HG03175 (cell line): ENCODE results near the gene MAD1L1.
"Not testable (repeated sequence)": the region's sequence is repeated elsewhere in the genome, so short reads cannot be mapped to it uniquely, and the experiment has no call there.

Experiments
- ATAC-seq: cut with Tn5 transposase; IDR thresholded peaks from one replicate; pipeline ENCODE4 v1.9.1; 2021; ENCODE audit warnings: mild to moderate bottlenecking, moderate library complexity; ENCODE audit not compliant: unreplicated experiment

Gene MAD1L1

DNA sequence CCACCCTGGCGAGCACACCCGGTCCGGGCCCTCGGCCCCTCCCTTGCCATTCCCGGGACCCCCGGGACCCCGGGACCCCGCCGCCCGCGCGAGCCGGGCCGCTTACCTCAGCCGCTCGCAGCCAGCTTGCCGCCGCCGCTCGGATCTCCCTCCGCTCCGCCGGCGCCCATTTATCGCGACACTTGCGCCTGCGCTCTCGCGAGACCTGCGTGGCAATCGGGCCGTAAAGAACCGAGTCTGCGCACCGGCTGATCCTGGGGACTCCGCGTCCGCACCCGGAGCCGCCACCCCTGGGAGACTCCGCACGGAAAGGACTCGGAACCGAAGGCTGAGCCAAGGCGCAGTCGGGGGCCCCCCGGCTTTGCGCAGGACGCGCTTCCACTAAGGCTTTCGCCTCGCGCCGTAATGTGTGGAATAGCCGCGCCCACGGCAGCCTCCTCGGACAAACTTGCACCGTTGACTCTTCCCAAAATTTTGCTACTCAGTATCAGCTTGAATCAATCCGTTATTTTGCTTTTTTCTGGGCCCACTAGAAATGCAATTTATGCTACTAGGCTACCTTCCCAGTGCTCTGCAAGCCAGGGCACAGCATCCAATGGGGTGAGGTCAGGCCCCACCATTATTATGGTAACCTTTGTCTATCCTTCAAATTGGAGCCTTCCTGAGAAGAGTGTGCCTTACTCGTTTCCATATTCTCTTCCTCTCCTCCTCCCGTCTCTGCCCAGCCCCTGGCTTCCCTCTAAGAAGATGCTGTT, at the start of gene MAD1L1:
TSS of gene MAD1L1 (minus strand) at position 180 of the 755 bp plus-strand sequence. CDS start 2,812 bp downstream, outside the sequence.
- ATAC-seq: peak; percentile 75

DNA sequence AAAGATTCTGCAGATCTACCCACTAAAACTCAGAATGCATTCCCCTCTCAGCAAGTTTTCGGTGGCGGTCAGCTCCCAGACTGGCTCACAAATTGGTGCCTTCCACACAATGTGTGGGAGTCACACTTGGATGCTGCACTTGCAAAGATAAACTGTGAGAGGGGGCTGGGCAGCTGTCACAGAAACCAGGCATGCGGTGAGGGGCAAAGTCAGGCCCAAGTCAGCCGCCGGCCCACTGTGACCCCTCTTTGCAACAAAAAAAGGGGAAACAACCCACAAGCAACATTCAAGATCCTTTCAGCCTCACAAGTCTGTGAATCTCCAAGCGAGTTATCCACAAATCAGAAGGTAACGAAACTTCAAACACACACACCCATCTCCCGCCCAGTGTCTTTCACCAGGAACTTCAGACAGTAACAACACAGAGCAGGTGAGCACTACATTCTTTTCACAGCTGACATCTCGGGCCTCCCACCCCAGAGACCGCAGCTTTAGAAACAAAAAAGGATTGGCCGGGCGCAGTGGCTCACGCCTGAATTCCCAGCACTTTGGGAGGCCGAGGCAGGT, 49.5 kb upstream of the MAD1L1 start:
- ATAC-seq: no peak

DNA sequence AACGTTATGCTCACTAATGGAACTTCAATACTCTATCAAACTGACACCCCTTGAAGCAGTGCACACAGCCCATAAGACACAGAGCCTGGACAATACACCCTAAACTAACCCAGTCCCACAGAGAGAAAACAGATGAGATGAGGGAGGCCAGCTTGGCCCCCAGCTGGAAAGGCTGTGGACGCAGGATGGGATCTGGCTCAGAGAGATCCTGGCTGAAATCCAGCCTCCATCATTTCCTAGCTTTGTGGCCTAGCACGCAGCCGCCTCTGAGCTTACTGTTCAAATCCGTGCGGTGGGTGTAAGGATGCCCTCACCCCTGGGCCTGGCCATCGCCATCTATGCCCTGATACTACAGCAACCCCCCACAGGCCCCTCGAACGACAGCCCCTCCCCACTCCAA, 48.8 kb upstream of the MAD1L1 start:
- ATAC-seq: no peak

DNA sequence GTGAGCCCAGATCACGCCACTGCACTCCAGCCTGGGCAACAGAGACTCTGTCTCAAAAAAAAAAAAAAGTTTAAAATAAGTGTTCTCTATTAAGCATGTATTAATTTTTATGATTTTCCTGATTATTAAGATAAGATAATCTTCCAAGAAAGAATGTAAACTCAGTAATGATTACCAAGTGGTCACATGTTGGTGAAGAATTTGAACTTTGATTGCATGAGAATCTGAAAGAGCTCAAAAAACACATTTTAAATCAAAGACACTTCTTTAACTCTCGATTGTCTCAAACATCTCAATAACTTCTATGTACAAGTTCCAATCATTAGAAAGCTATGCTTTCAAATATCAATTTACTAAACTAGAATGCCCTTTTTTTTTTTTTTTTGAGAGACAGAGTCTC, 47.7 kb upstream of the MAD1L1 start:
- ATAC-seq: no peak

DNA sequence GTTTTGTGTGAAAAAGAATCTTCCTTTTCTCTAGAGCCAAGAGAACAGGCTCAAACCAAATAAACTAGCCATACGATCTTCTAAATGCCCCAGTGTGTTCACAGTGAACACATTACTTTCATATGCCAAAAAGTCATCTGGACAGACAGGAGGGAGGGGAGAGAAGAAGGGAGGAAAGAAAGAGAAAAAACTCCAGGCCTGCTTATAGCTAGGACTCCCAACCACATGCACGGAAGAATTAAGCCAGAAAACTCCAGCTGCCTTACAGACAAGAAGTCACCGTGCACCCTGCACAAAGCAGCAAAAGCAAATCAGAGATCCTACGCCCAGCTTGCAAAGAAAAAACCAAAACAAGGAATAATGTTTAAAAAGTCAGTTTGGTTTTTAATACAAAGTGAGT, 47.2 kb upstream of the MAD1L1 start:
- no peak for ATAC-seq

DNA sequence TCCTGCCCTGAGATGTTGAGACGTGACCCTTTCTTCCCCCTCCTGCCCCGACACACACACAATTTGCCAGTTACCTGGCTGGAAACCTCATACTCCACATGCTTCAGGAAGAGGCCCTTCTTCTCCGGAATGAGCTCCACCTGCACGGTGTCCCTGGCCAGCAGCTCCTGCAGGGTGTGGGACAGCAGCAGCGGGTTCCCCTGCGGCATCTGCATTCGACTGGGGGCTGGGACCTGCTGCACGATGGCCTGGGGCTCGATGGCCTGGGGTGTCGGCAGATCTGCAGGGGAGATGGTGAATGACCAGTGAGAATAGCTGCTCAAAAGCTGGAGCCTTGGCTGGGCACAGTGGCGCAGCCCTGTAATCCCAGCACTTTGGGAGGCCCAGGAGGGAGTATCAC, 45.3 kb upstream of the MAD1L1 start:
- ATAC-seq: no peak

DNA sequence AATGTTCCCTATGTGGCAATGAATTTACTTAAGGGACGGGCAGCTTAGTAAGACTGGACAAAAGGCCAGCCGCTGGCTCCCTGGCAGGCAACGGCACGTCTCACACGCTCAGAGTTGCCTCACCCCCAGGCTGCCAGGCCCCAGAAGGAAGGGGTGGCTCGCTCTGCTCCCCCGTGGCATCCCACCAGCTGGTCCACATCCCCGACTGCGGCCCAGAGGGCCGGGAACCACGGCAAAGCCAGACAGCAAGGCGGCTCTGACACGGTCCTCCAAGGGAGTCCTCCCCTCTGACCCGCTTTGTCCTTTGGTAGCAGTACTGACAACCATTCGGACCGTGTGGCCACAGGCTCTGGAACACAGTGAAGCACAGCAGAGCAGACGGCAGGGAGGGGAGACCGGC, 43.4 kb upstream of the MAD1L1 start:
- no peak for ATAC-seq

DNA sequence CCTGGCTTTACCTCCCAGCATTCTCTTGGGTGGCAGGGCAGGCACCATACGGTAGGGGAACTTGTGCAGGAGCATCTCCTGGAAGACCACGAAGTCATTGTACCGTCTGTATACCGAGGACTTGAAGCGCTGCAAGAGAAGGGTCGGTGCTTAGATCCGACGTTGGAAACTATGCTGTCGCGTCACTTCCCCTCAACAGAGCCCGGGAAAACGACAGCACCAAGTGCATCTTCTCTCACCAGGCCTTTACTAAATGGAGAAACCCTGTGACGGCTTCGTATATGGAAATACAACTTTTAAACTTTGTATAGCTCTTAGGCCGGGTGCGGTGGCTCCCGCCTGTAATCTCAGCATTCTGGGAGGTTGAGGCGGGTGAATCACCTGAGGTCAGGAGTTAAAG, 42.4 kb upstream of the MAD1L1 start:
- no peak for ATAC-seq

DNA sequence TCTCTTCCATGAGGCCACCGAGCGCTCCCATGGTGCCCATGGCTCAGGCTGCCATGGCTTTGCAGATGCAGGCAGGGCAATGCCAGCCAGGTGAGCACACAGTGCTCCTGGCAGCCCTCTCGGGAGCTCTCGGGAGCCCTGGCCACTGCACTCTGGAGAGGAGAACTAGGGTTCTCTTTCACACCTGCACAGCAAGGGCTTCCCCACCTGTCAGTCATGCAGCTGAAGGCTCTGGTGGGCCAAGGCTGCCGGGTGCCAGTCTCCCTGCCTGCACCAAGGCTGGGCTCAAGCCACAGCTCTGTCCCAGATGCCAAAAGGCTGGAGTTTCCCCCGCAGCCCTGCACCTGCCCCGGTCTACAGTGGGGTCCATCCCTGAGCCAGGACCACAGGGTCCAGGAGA, 41.9 kb upstream of the MAD1L1 start:
- ATAC-seq: no peak

DNA sequence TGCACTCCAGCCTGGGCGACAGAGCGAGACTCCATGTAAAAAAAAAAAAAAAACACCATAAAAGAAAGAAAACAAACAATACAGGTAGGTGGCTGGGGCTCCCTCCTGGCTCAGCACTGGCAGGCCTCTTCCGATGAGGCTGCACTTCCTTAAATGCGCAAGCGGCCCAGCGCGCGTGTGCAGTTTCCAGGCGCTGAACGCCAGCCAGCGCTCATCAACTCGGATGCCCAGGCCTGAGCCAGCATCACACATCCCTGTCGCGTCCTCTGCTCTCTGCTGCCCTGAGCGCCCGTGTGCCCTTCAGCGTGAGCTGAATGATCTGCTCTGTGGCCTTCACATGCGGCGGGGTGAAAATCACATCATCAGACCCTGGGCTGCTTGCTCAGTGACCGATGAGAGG, 41.1 kb upstream of the MAD1L1 start:
- ATAC-seq: no peak

DNA sequence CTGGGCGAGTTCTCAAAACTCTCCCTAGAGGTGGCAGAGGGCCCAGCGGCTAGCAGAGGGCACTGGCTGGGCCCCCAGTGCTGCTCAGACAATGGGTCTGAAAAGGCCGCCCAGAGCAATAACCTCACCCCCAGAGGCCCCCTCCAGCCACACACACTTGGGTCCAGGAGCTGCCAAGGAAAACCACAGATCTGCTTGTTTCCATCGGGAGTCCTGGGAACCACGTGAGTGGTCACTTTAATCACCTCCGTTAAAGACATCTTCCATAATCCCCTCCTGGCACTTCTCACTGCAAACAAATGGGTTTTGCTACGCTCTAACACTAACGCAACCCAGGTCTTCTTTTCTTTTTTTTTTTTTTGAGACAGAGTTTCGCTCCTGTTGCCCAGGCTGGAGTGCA, 39.3 kb upstream of the MAD1L1 start:
- ATAC-seq: no peak

DNA sequence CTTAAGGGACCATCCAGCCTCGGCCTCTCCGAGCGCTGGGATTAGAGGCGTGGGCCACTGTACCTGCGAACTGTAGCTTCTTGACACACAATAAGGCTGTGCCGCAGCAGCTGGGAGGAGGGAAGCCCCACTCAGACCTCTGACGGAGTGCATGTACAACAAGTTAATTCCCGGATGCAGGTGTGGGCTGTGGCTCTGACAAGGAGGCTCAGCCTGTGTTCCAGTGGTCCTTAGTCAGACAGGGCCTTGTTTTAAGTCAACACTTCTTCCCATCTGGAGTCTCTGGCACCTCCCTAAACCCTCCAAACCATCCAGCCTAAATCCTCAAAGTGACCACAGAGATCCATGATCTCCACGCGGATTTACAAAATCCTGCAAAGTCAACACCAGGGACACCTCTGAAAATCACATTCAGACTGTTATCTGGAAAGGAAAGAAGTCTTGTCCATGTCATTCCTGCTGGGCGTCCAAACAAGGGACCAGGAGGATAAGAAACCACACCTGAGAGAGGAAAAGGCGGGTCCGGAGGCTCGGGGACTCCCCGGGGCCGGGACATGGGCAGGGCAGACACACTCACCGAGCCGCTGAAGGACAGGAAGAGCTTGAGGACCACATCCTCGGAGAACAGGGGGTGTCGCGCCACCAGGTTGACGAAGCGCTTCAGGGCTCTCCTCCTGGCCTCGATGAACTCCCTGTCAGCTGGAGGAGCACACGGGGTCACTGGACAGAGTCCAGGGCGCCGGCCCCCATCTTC, 38.7 kb upstream of the MAD1L1 start:
- no peak for ATAC-seq

DNA sequence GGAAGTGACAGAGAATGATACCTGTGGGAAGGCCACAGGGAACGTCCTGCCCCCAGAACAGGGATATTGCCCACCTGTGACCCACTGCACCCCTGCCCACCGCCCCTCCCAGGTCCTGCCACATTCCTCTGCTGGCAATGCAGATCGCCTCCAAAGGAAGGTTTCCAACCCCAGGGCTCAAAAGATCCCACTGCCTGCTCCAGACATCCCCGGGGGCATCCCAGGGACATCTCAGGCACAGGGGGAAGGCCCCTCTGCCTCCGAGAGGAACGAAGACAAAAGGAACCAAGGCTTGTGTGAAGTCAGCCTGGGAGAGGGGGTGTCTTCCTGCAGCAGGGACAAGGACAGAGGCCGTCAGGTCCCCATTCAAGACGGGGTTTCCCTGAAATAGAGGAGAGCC, 37.8 kb upstream of the MAD1L1 start:
- ATAC-seq: no peak

DNA sequence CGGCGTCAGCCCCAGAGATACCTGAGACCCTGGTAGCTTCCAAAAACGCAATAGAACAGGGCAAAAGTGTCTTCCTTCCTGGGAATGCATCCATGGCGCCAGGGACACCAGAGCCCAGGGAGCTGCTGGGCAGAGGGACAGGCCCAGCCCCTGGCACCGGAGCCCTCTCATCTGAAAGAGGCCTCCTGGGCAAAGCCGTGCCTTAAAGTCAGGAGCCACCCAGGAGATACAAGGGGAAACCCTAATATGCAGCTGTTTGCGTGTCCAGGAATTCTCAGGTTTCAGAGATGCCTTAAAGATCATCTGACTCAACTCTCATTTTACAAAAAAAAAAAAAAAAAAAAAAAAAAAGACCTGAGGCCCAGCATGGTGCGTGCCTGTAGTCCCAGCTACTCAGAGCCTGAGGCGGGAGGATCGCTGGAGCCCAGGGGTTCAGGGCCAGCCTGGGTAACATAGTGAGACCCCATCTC, 37.3 kb upstream of the MAD1L1 start:
- no peak for ATAC-seq

DNA sequence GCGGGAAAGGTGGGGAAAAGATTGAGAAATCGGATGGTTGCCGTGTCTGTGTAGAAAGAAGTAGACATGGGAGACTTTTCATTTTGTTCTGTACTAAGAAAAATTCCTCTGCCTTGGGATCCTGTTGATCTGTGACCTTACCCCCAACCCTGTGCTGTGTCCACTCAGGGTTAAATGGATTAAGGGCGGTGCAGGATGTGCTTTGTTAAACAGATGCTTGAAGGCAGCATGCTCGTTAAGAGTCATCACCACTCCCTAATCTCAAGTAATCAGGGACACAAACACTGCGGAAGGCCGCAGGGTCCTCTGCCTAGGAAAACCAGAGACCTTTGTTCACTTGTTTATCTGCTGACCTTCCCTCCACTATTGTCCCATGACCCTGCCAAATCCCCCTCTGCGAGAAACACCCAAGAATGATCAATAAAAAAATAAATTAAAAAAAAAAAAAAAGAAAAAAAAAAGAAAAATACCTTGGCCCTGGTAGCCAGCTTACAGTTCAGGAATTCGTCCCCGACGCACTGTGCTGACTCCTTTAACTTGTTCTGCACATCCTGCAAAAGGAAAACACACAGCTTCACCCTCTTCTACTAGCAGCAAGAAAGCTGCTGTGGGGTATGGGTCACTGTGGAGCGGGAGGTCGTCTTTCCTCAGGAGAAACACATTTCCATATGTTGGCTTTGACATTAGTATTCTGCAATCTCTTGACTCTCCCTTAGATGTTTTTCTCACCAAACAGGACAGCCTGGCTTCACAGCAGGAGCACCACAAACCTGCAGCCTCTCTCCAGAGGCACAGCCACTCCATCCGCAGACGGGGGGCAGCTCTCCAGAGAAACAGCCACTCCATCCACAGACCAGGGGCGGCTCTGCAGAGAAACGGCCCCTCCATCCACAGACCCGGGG, 36.6 kb upstream of the MAD1L1 start:
- not testable (repeated sequence) for ATAC-seq

DNA sequence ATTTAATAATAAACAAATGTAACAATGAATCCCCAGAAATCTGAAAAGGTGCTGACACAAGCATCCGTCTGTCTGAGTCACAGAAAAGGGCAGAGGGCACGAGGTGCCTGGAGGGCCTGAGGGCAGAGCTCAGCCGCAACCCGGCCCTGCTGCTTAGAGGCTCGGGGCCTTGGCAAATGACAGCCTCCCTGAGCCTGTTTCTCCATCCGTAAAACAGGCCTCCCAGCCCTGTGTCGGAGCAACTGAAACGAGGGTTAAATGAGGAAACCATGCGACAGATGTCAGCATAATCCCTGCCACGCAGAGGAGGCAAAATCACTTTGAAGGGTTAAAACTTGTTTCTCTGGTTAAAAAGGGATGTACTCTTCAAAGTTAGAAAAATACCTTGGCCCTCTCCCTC, 34.2 kb upstream of the MAD1L1 start:
- no peak for ATAC-seq

DNA sequence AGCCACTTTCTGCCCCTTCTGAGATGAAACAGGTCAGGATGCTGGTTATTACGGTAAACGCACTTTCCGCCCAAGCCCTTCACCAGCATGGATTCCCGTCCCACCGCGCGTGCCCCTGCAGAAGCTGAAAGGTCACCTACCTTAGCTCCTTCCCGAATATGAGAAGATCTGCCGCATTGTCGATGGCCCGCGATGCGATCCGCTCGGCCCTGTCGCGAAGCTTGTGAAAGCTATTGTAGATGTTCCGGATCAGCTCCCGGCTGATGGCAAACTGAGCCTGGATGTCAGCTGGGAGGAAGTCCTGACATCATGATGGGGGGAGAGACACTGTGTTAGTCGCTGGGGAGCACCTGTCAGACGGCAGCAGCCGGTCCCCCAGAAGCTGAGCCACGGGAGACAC, 31.4 kb upstream of the MAD1L1 start:
- no peak for ATAC-seq

DNA sequence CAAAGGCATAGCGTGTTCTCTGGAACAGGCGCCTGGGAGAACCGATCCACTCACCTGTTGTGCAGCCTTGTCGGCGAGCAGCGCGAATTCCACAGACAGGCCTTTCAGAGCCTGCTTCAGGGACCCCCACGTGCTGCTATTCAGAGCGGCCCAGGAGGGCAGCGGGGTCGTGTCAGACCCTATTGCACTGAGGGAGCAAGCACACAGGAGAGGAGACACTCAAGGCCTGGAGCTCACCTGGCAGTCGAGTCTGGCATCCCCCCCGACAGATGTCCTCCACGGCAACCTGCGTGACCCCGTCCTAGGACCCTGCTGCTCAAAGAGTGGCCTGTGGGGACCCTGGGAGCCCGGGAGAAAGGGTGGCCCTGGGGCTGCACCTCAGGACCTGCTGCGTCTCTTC, 30.4 kb upstream of the MAD1L1 start:
- no peak for ATAC-seq

DNA sequence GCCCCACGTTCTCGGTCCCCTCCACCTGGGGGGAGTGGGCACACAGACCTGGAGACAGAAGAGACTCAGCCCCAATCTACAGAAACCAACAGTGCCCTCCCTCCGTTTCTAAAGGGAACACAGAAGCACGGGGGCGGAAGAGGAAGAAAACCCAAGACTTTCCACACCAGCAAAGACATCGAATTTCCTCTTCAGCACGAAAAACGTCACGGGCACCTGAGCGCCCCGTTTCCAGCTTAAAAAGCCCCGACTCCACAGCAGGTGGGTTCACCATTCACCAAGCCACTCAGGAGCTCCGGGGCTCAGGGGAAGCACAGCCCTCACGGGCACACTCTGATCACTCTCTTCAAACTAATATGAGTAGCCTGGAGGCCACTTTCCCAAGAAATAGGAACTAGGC, 28.9 kb upstream of the MAD1L1 start:
- no peak for ATAC-seq

DNA sequence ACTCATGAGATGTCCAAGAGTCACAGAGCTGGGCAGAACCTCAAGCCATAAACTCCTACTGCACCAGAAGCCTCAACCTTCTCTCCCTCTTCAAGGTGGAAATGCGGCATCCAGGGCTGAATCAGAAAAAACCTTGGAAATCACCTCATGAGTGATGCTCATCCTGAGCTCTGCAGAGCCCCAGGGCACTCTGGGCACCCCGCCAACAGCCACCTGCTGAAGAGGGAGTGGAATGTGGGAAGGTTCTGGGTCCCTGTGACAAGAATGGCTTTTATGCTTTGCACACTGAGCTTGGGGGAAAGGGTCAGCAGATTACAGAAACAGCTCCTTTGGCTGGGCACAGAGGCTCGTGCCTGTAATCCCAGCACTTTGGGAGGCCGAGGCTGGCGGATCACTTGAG, 28.1 kb upstream of the MAD1L1 start:
- ATAC-seq: no peak

DNA sequence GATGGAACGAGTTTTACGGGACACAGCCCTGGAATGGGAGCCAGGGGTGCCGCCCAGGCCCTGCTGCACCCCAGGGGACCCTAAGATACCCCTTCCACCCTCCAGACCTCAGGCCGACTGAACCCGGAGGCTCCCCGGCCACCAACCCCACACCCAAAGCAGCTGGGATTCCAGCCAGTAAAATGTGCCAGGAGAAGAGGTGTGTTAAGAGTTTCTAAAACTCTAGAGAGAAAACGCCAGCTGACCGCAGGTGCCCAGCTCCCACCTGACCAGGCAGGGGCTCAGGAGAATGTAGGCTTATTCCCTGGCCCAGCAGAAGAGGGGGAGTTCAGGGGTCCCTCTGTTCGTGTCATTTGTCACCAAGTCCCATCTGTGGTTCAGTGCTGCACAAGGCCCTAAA, 26.7 kb upstream of the MAD1L1 start:
- peak; percentile 14 for ATAC-seq
